ENCODE measurements around the gene PRKAR1B.
"Not testable (repeated sequence)": the region's sequence is repeated elsewhere in the genome, so short reads cannot be mapped to it uniquely, and the experiment has no call there.

PRKAR1B gene

GRCh38 chr7:552868-553635 lies 174.0 kb downstream of the PRKAR1B start:
- DNase-seq (ENCODE audit: low read depth), result no peak

GRCh38 chr7:552151-552867 lies 174.8 kb downstream of the PRKAR1B start:
- not testable (repeated sequence) for DNase-seq (ENCODE audit: low read depth)

- not testable (repeated sequence) for DNase-seq (ENCODE audit: low read depth)
These were observed 175.5 kb downstream of the PRKAR1B start for GRCh38 chr7:551615-551970.

GRCh38 chr7:550881-551614 lies 176.0 kb downstream of the PRKAR1B start:
- DNase-seq (ENCODE audit: low read depth), result no peak

- no peak for DNase-seq (ENCODE audit: low read depth)
These were observed 177.0 kb downstream of the PRKAR1B start for GRCh38 chr7:549891-550625.

- DNase-seq (ENCODE audit: low read depth), result no peak
These were observed 177.8 kb downstream of the PRKAR1B start for GRCh38 chr7:549066-549890.

- DNase-seq (ENCODE audit: low read depth), result no peak
These were observed 178.7 kb downstream of the PRKAR1B start for GRCh38 chr7:548401-548800.

- DNase-seq (ENCODE audit: low read depth), result no peak
These were observed 181.6 kb downstream of the PRKAR1B start for GRCh38 chr7:545470-545869.

GRCh38 chr7:544338-545221 lies 182.5 kb downstream of the PRKAR1B start:
- no peak for DNase-seq (ENCODE audit: low read depth)

GRCh38 chr7:543501-544337 lies 183.4 kb downstream of the PRKAR1B start:
- DNase-seq (ENCODE audit: low read depth), result no peak

- no peak for DNase-seq (ENCODE audit: low read depth)
These were observed 184.2 kb downstream of the PRKAR1B start for GRCh38 chr7:542713-543500.

GRCh38 chr7:542131-542712 lies 184.9 kb downstream of the PRKAR1B start:
- DNase-seq (ENCODE audit: low read depth), result no peak

GRCh38 chr7:541661-542060 lies 185.4 kb downstream of the PRKAR1B start:
- no peak for DNase-seq (ENCODE audit: low read depth)

- no peak for DNase-seq (ENCODE audit: low read depth)
These were observed 186.1 kb downstream of the PRKAR1B start for GRCh38 chr7:540997-541396.

GRCh38 chr7:540579-540978 lies 186.5 kb downstream of the PRKAR1B start:
- DNase-seq (ENCODE audit: low read depth), result no peak

- DNase-seq (ENCODE audit: low read depth), result no peak
These were observed 187.2 kb downstream of the PRKAR1B start for GRCh38 chr7:539731-540411.

Data from stimulated activated CD8-positive, alpha-beta memory T cell treated with anti-CD3 and anti-CD28 coated beads, Interleukin-12 subunit alpha, Interleukin-12 subunit beta, amount 100 ng/mL, for 4 hours (primary cell).